Measurements from ENCODE around the gene PRSS57. TPM values are rescaled to one million over a fixed set of nuclear protein-coding genes. Genes with fewer than 3 reads are reported as not detected.

PRSS57 gene
- total RNA-seq, 2 experiments from 2014 or later = not detected

GRCh38 chr19:639253-640160 is 55.7 kb downstream of the PRSS57 start, which contains the start of gene FGF22:
Gene FGF22 (plus strand): TSS chr19:639879. CDS start chr19:639926, 47 bp downstream.
- H3K27ac ChIP-seq (ENCODE audit: low read depth, low read length, poor library complexity, severe bottlenecking) = no peak within 1 kb of the TSS
- H3K9me2 ChIP-seq (ENCODE audit: insufficient read depth, low read length) = no peaks in the 10 kb centered on the region
- DNase-seq (ENCODE audit: low spot score) = peak; percentile 91
- H4K20me1 ChIP-seq (ENCODE audit: insufficient read depth, low read length) = no peaks in the 10 kb centered on the region; the same call in 1 of the 2 replicates
- BruUV-seq (replicated peaks) = no TSS peak
- ChIA-PET POLR2A (no interaction called here), CTCF (ENCODE audit: unreplicated experiment) (no interaction called here)
- no peaks in the 10 kb centered on the region for H3K9me3 ChIP-seq (ENCODE audit: low read length)
- peak within 1 kb of the TSS; percentile 77 for H3K4me2 ChIP-seq (ENCODE audit: low read length)
- no peak within 1 kb of the TSS for H2AFZ ChIP-seq (ENCODE audit: low read length)
- no peaks in the 10 kb centered on the region for H3K79me2 ChIP-seq (ENCODE audit: insufficient read depth, low read depth, low read length)
- peaks cover 6% of the 10 kb centered on the region for H3K4me1 ChIP-seq (ENCODE audit: insufficient read depth, low read length, poor library complexity, severe bottlenecking)
- peaks cover 12% of the 10 kb centered on the region for H3K36me3 ChIP-seq (ENCODE audit: insufficient read depth, low read length)
- TF ChIP-seq, protein P1, sequence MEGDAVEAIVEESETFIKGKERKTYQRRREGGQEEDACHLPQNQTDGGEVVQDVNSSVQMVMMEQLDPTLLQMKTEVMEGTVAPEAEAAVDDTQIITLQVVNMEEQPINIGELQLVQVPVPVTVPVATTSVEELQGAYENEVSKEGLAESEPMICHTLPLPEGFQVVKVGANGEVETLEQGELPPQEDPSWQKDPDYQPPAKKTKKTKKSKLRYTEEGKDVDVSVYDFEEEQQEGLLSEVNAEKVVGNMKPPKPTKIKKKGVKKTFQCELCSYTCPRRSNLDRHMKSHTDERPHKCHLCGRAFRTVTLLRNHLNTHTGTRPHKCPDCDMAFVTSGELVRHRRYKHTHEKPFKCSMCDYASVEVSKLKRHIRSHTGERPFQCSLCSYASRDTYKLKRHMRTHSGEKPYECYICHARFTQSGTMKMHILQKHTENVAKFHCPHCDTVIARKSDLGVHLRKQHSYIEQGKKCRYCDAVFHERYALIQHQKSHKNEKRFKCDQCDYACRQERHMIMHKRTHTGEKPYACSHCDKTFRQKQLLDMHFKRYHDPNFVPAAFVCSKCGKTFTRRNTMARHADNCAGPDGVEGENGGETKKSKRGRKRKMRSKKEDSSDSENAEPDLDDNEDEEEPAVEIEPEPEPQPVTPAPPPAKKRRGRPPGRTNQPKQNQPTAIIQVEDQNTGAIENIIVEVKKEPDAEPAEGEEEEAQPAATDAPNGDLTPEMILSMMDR (conservative IDR thresholded peaks at IDR 0.05; ENCODE audit: low read length) = no peak
- TF ChIP-seq EZH2phosphoT487 (IDR thresholded peaks at IDR 0.05; ENCODE audit: borderline replicate concordance, low read depth, low read length) = no peak
- H3K4me3 ChIP-seq (ENCODE audit: low read depth, low read length, poor library complexity, severe bottlenecking) = peak within 1 kb of the TSS; percentile 59
- intact Hi-C loops (cut with micrococcal nuclease; ENCODE audit: unreplicated experiment) = no loop called here

DNA sequence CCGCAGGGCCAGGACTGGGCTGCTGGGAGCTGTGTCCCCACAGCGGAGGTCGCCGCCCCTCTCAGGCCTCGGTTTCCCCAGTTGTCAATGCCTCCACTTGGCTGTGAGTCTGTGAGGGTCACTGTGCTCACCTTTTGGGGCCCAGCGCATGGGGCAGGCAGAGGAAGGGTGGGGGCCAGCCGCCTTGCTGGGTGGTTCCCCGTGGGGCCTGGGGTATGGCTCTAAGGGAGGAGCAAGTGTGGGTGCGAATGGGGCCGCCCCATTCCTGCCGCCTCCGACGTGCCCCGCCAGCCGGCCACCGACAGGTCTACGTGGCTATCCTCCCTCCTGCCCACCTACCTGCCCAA is 56.4 kb downstream of the PRSS57 start:
- Histone ChIP-seq H3K9me2 (ENCODE audit: insufficient read depth, low read length) (no peaks in the 10 kb centered on the region), H3K36me3 (ENCODE audit: insufficient read depth, low read length) (peaks cover 6% of the 10 kb centered on the region), H2AFZ (ENCODE audit: low read length) (no peak overlapping the region), H3K9me3 (ENCODE audit: low read length) (no peaks in the 10 kb centered on the region), H3K4me3 (ENCODE audit: low read depth, low read length, poor library complexity, severe bottlenecking) (no peak overlapping the region), H3K4me2 (ENCODE audit: low read length) (peak overlapping the region; percentile 73), H3K4me1 (ENCODE audit: insufficient read depth, low read length, poor library complexity, severe bottlenecking) (peaks cover 6% of the 10 kb centered on the region), H3K27ac (ENCODE audit: low read depth, low read length, poor library complexity, severe bottlenecking) (no peak overlapping the region), H4K20me1 (ENCODE audit: insufficient read depth, low read length) (no peaks in the 10 kb centered on the region; the same call in 1 of the 2 replicates), H3K79me2 (ENCODE audit: insufficient read depth, low read depth, low read length) (no peaks in the 10 kb centered on the region)
- DNase-seq (ENCODE audit: low spot score) = no peak
- TF ChIP-seq, protein P1 (conservative IDR thresholded peaks at IDR 0.05; ENCODE audit: low read length) = no peak
- no peak for TF ChIP-seq EZH2phosphoT487 (IDR thresholded peaks at IDR 0.05; ENCODE audit: borderline replicate concordance, low read depth, low read length)
- ChIA-PET CTCF (ENCODE audit: unreplicated experiment) (no interaction called here), POLR2A (no interaction called here)
- intact Hi-C loops (cut with micrococcal nuclease; ENCODE audit: unreplicated experiment) = no loop called here
- BruUV-seq (replicated peaks) = no TSS peak

Other genes starting within 250 kb of the PRSS57 start
- 0.28 TPM in 1 of 2 replicates, not detected in the other for gene SHC2, start 234.4 kb downstream of the PRSS57 start, total RNA-seq (2014; rRNA removed; shearing (Covaris generic))
- gene SHC2, start 234.4 kb downstream of the PRSS57 start, total RNA-seq (2022) = 0.48 and 0.65 TPM in 2 replicates
- 0.26 and 0.69 TPM in 2 replicates for gene MADCAM1, start 199.0 kb downstream of the PRSS57 start, total RNA-seq (2014; rRNA removed; shearing (Covaris generic))
- 2.0 TPM in 2 replicates for gene MADCAM1, start 199.0 kb downstream of the PRSS57 start, total RNA-seq (2022)
- gene TPGS1, start 188.0 kb downstream of the PRSS57 start, total RNA-seq (2014; rRNA removed; shearing (Covaris generic)) = 17.2 and 25.6 TPM in 2 replicates
- gene TPGS1, start 188.0 kb downstream of the PRSS57 start, total RNA-seq (2022) = 20.8 and 24.4 TPM in 2 replicates
- 65.2 and 77.2 TPM in 2 replicates for gene CDC34, start 163.7 kb downstream of the PRSS57 start, total RNA-seq (2014; rRNA removed; shearing (Covaris generic))
- 58.0 and 58.2 TPM in 2 replicates for gene CDC34, start 163.7 kb downstream of the PRSS57 start, total RNA-seq (2022)
- gene GZMM, start 151.4 kb downstream of the PRSS57 start, total RNA-seq (2014; rRNA removed; shearing (Covaris generic)) = not detected in 2 replicates
- not detected in 2 replicates for gene GZMM, start 151.4 kb downstream of the PRSS57 start, total RNA-seq (2022)
- 158 and 180 TPM in 2 replicates for gene BSG, start 122.9 kb downstream of the PRSS57 start, total RNA-seq (2014; rRNA removed; shearing (Covaris generic))
- gene BSG, start 122.9 kb downstream of the PRSS57 start, total RNA-seq (2022) = 189 and 197 TPM in 2 replicates
- 0.05 and 0.06 TPM in 2 replicates for gene HCN2, start 105.6 kb downstream of the PRSS57 start, total RNA-seq (2014; rRNA removed; shearing (Covaris generic))
- gene HCN2, start 105.6 kb downstream of the PRSS57 start, total RNA-seq (2022) = 1.0 and 1.2 TPM in 2 replicates
- 50.0 and 65.5 TPM in 2 replicates for gene POLRMT, start 61.9 kb downstream of the PRSS57 start, total RNA-seq (2014; rRNA removed; shearing (Covaris generic))
- gene POLRMT, start 61.9 kb downstream of the PRSS57 start, total RNA-seq (2022) = 70.7 and 74.6 TPM in 2 replicates
- 0.21 TPM in 1 of 2 replicates, not detected in the other for gene FGF22, start 55.6 kb downstream of the PRSS57 start, total RNA-seq (2014; rRNA removed; shearing (Covaris generic))
- 0.48 and 0.53 TPM in 2 replicates for gene FGF22, start 55.6 kb downstream of the PRSS57 start, total RNA-seq (2022)
- gene RNF126, start 32.2 kb downstream of the PRSS57 start, total RNA-seq (2014; rRNA removed; shearing (Covaris generic)) = 85.8 and 98.6 TPM in 2 replicates
- 104 and 106 TPM in 2 replicates for gene RNF126, start 32.2 kb downstream of the PRSS57 start, total RNA-seq (2022)
- 3.4 and 5.7 TPM in 2 replicates for gene FSTL3, start 19.1 kb downstream of the PRSS57 start, total RNA-seq (2014; rRNA removed; shearing (Covaris generic))
- 6.5 and 7.3 TPM in 2 replicates for gene FSTL3, start 19.1 kb downstream of the PRSS57 start, total RNA-seq (2022)
- 1.4 TPM in 1 of 2 replicates, not detected in the other for gene PALM, start 13.5 kb upstream of the PRSS57 start, total RNA-seq (2014; rRNA removed; shearing (Covaris generic))
- 0.42 and 1.2 TPM in 2 replicates for gene PALM, start 13.5 kb upstream of the PRSS57 start, total RNA-seq (2022)
- not detected in 2 replicates for gene MISP, start 55.7 kb upstream of the PRSS57 start, total RNA-seq (2014; rRNA removed; shearing (Covaris generic))
- gene MISP, start 55.7 kb upstream of the PRSS57 start, total RNA-seq (2022) = 0.23 TPM in 1 of 2 replicates, not detected in the other
- 284 and 315 TPM in 2 replicates for gene PTBP1, start 102.0 kb upstream of the PRSS57 start, total RNA-seq (2014; rRNA removed; shearing (Covaris generic))
- 468 and 479 TPM in 2 replicates for gene PTBP1, start 102.0 kb upstream of the PRSS57 start, total RNA-seq (2022)
- not detected in 2 replicates for gene PLPPR3, start 126.5 kb upstream of the PRSS57 start, total RNA-seq (2014; rRNA removed; shearing (Covaris generic))
- not detected in 2 replicates for gene PLPPR3, start 126.5 kb upstream of the PRSS57 start, total RNA-seq (2022)
- gene AZU1, start 132.4 kb upstream of the PRSS57 start, total RNA-seq (2014; rRNA removed; shearing (Covaris generic)) = not detected in 2 replicates
- gene AZU1, start 132.4 kb upstream of the PRSS57 start, total RNA-seq (2022) = not detected in 2 replicates
- not detected in 2 replicates for gene PRTN3, start 145.5 kb upstream of the PRSS57 start, total RNA-seq (2014; rRNA removed; shearing (Covaris generic))
- gene PRTN3, start 145.5 kb upstream of the PRSS57 start, total RNA-seq (2022) = not detected in 2 replicates
- gene ELANE, start 156.9 kb upstream of the PRSS57 start, total RNA-seq (2014; rRNA removed; shearing (Covaris generic)) = not detected in 2 replicates
- gene ELANE, start 156.9 kb upstream of the PRSS57 start, total RNA-seq (2022) = not detected in 2 replicates
- gene CFD, start 164.2 kb upstream of the PRSS57 start, total RNA-seq (2014; rRNA removed; shearing (Covaris generic)) = 0.35 TPM in 1 of 2 replicates, not detected in the other
- not detected in 2 replicates for gene CFD, start 164.2 kb upstream of the PRSS57 start, total RNA-seq (2022)
- gene MED16, start 197.7 kb upstream of the PRSS57 start, total RNA-seq (2014; rRNA removed; shearing (Covaris generic)) = 12.9 and 19.1 TPM in 2 replicates
- gene MED16, start 197.7 kb upstream of the PRSS57 start, total RNA-seq (2022) = 54.3 and 61.4 TPM in 2 replicates
- not detected in 2 replicates for gene RNU6-9, start 198.0 kb upstream of the PRSS57 start, total RNA-seq (2014; rRNA removed; shearing (Covaris generic))
- gene RNU6-9, start 198.0 kb upstream of the PRSS57 start, total RNA-seq (2022) = not detected in 2 replicates
- gene R3HDM4, start 217.8 kb upstream of the PRSS57 start, total RNA-seq (2014; rRNA removed; shearing (Covaris generic)) = 39.5 and 43.5 TPM in 2 replicates
- 64.9 and 75.2 TPM in 2 replicates for gene R3HDM4, start 217.8 kb upstream of the PRSS57 start, total RNA-seq (2022)
- not detected in 2 replicates for gene KISS1R, start 221.9 kb upstream of the PRSS57 start, total RNA-seq (2014; rRNA removed; shearing (Covaris generic))
- not detected in 2 replicates for gene KISS1R, start 221.9 kb upstream of the PRSS57 start, total RNA-seq (2022)
- gene ARID3A, start 230.6 kb upstream of the PRSS57 start, total RNA-seq (2014; rRNA removed; shearing (Covaris generic)) = 7.9 and 9.9 TPM in 2 replicates
- 21.6 and 23.5 TPM in 2 replicates for gene ARID3A, start 230.6 kb upstream of the PRSS57 start, total RNA-seq (2022)